ENCODE measurements around the gene PIGP.
"Not testable (repeated sequence)": the region's sequence is repeated elsewhere in the genome, so short reads cannot be mapped to it uniquely, and the experiment has no call there.

PIGP gene

GRCh38 chr21:37076087-37076850 lies 3.4 kb upstream of the PIGP start:
- DNase-seq (ENCODE audit: low read depth), result no peak

- DNase-seq (ENCODE audit: low read depth), result no peak
These were observed 2.4 kb upstream of the PIGP start for GRCh38 chr21:37075214-37075770.

DNA sequence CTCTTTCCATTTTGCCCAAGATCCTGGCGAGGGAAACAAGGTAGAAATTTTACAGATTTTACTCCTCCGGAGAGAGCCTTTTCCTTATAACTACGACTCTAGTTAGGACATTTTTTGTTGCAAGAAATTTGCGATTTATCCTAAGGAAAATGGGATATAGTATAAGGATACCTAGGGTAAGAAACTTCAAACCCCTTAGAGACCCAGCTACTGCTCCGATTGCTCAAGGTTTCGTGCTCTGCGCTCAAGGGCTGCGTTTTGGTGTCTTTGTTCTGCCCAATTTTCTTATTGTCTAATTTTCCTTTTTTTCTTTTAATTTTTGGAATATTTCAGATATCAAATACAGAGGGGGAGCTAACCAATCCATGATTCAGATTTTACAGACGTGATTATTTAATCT lies 1.7 kb upstream of the PIGP start:
- DNase-seq (ENCODE audit: low read depth), result no peak

GRCh38 chr21:37074197-37074510 lies 1.3 kb upstream of the PIGP start:
- DNase-seq (ENCODE audit: low read depth), result no peak

GRCh38 chr21:37073417-37074196 lies 736 bp upstream of the PIGP start:
- no peak for DNase-seq (ENCODE audit: low read depth)

GRCh38 chr21:37072274-37072987 lies 440 bp downstream of the PIGP start:
- DNase-seq (ENCODE audit: low read depth), result no peak

GRCh38 chr21:37071561-37072273 lies 1.2 kb downstream of the PIGP start:
- DNase-seq (ENCODE audit: low read depth), result peak; percentile 35

DNA sequence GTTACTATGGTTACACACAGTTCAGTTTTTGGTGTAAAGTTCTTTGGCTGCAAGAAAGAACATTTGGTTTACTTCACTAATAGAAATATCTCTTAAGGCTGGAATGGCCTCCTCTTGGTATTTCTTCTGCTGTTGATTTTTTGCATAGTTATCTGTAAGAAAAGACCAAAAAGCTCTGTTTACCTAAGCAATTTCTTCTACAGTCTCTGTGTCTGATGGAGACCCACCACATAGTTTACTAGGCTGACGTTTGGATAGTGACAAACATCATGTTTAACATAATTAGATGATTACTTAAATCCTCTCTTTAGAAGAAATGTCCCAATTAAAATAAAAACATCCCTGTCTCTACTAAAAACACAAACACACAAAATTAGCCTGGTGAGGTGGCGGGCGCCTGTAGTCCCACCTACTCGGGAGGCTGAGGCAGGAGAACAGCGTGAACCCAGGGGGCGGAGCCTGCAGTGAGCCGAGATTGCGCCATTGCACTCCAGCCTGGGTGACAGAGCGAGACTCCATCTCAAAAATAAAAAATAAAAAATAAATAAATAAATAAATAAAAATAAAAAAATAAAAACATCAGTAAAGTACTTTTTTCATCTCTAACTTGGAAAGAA lies 7.2 kb downstream of the PIGP start:
- DNase-seq (ENCODE audit: low read depth), result no peak

DNA sequence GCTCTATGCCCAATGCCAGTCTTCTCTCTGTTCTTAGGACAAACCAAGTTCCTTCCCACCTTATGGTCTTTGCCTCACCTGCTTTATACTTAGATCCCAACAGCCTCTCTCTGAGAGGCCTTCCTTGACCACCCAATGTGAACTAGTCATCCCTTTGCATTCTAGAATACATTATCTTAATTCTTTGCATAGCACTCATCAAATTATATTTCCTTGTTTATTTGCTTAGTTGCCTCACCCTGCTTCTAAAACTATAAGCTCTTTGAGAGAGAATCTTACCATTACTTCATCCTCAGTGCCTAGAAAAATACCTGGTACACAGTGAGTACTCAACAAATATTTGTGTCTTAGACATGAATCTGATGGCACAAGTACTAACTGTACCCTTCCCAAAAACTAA lies 8.0 kb downstream of the PIGP start:
- no peak for DNase-seq (ENCODE audit: low read depth)

- DNase-seq (ENCODE audit: low read depth), result no peak
These were observed 9.4 kb downstream of the PIGP start for GRCh38 chr21:37063433-37063832.

- DNase-seq (ENCODE audit: low read depth), result no peak
These were observed 10.3 kb downstream of the PIGP start for GRCh38 chr21:37062593-37062935.

DNA sequence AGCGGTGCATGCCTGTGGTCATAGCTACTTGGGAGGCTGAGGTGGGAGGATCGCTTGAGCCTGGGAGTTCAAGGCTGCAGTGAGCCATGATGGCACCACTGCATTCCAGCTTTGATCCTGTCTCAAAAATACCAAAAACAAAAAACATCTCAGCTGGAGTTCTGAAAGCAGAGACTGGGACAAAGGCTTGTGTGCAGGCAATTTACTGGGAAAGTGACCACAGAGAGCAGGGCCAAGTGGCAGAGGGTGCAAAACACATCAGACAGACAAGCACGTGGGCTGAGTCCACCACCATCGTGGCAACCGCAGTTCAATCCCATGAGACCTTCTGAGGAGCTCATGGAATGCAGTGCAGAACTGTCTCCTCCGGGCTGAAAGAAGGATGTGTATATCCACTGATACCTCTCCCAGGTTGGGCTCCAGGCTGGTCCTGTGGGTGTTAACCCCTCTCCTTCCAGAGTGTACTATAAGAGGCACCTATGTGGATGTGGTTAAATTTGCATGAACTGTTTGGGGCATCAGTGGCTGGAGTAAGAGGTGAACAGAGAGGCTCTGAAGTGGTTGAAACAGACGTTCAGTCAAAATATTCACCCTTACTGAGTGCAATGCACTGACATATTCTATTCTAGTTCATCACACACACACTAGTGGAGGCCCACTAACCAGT lies 10.8 kb downstream of the PIGP start:
- DNase-seq (ENCODE audit: low read depth), result no peak

DNA sequence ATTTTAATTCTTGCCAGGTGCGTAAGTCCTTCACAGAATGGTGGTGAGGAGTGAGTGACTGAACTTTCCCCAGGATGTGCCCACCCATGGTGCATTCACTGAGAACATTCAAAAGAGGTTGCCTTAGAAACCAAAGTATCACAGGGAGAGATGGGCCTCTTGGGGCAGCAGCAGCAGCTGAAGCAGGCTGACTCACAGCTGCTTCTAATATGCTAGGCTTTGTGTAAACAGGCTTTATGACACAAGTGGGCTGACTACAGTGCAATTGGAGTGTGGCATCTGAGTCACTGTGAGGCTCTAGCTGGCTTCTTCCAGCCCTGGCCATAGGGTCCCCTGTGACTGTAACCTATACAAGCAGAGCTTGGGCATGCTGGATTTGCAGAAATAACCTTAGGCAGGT lies 12.6 kb downstream of the PIGP start:
- peak; percentile 93 for DNase-seq (ENCODE audit: low read depth)

DNA sequence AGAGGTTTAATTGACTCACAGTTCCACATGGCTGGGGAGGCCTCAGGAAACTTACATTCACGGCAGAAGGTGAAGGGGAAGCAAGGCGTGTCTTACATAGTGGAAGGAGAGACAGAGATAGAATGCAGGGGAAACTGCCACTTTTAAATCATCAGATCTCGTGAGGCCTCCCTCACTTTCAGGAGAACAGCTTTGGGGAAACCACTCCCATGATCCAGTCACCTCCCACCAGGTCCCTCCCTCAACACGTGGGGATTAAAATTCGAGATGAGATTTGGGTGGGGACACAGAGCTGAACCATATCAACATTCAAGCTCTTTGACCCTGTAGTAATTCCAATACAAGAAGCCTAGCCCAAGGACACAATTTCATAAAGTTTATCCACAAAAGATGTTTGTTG lies 13.7 kb downstream of the PIGP start:
- no peak for DNase-seq (ENCODE audit: low read depth)

DNA sequence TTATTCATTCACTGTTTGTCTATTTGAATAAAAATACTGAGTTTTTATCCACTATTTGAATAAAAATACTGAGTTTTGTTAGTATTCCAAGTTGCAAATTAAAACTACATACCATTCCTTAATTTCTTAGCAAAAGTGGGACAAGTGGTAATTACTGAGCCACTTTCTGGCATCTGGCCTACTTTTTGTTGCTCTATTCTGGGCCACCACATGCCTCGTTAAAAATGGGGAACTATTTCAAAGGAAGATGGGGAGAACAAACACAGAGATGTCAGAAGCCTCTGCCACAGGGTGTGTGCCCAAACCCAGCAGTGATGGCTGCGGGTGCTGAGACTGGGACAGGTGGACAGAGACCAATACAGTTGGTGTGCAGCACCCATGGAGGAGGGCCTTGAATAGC lies 14.6 kb downstream of the PIGP start:
- no peak for DNase-seq (ENCODE audit: low read depth)

DNA sequence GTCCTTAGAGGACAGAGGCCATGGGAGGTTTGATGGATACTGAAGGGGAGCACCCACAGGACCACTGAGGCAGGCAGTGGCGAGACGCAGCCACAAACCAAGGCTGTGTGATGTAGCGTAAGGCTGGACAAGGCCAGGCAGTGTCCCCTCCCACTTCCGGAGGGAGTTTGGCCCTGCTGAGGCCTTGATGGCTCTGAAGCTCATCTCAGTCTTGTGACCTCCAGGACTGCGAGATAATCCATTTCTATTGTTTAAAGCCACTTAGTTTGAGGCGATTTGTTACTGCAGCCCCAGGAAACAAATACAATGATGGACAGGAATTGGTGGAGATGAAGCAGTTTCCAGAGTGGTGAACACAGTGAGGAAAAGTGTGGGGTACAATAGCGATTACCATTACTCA lies 15.3 kb downstream of the PIGP start:
- DNase-seq (ENCODE audit: low read depth), result no peak

GRCh38 chr21:37055271-37055855 lies 17.5 kb downstream of the PIGP start:
- no peak for DNase-seq (ENCODE audit: low read depth)

GRCh38 chr21:37049741-37050140 lies 23.1 kb downstream of the PIGP start:
- not testable (repeated sequence) for DNase-seq (ENCODE audit: low read depth)

- DNase-seq (ENCODE audit: low read depth), result no peak
These were observed 25.8 kb downstream of the PIGP start for GRCh38 chr21:37047079-37047478.

DNA sequence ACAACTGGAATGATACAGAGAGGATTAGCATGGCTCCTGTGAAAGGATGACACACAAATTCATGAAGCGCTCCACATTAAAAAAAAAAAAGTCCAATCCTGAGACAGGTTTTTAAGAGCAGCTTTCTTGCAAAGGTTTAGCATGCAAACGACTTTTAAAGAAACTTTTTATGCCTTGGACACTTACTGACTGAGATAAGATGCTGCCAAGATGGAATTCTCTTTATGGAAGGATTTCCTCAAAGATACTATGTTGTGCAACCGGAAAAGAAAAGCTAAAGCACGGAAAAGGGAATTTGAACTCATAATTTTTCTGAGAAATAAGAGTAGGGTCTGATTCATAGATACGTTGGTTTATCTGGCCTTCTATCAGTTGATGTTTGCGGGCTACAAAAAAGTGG lies 27.3 kb downstream of the PIGP start:
- no peak for DNase-seq (ENCODE audit: low read depth)

GRCh38 chr21:37045149-37045548 lies 27.7 kb downstream of the PIGP start:
- no peak for DNase-seq (ENCODE audit: low read depth)

All from non-pigmented ciliary epithelial cell (primary cell).